GM12801 (cell line): ENCODE measurements around the gene FBXO31.

Experiments used
- TF ChIP-seq, protein P1 (sequence below): IDR thresholded peaks from one replicate; pipeline ENCODE4 v1.5.1; 2011; ENCODE audit warnings: control low read depth; ENCODE audit not compliant: insufficient read length; ENCODE audit errors: extremely low read depth

Gene FBXO31

DNA sequence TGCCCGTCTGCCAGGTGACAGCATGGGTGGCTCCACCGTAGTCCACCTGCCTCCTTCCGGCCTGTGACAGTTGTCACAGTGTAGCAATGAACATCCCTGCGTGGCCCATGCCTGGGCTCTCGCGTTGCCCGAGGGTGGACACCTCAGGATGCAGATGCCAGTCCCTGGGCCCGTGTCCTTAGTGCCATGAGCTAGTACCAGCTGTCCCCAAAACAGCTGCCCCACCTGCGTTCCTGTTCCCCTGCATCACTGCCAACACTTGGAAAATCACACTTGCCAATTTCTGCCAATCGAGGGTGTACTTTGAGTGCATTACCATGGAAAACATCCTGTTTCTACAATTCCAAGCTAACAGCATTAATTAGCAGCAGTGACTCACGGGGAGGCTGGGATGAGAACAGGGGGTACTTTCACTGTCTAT, 57.4 kb downstream of the FBXO31 start:
- TF ChIP-seq, protein P1, sequence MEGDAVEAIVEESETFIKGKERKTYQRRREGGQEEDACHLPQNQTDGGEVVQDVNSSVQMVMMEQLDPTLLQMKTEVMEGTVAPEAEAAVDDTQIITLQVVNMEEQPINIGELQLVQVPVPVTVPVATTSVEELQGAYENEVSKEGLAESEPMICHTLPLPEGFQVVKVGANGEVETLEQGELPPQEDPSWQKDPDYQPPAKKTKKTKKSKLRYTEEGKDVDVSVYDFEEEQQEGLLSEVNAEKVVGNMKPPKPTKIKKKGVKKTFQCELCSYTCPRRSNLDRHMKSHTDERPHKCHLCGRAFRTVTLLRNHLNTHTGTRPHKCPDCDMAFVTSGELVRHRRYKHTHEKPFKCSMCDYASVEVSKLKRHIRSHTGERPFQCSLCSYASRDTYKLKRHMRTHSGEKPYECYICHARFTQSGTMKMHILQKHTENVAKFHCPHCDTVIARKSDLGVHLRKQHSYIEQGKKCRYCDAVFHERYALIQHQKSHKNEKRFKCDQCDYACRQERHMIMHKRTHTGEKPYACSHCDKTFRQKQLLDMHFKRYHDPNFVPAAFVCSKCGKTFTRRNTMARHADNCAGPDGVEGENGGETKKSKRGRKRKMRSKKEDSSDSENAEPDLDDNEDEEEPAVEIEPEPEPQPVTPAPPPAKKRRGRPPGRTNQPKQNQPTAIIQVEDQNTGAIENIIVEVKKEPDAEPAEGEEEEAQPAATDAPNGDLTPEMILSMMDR: no peak

DNA sequence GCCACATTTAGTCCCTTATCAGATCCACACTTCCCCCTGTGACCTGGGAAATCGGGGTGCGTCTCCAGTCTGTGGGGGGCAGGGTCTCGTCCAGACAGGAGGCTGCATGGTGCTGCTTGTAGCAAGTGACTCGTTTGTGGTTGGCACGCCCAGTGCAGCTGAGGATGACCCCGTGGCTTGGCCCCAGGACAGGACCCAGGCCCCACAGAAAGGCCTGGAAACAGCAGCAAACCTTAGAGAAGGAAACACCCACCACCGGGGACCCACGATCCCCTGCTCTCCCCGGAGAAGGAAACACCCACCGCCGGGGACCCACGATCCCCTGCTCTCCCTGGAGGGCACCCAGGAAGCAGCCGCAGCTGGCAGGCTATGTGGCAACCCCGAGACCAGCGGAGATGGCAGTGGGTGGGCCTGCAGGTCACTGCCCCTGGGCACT, 58.1 kb downstream of the FBXO31 start:
- TF ChIP-seq, protein P1: no peak

DNA sequence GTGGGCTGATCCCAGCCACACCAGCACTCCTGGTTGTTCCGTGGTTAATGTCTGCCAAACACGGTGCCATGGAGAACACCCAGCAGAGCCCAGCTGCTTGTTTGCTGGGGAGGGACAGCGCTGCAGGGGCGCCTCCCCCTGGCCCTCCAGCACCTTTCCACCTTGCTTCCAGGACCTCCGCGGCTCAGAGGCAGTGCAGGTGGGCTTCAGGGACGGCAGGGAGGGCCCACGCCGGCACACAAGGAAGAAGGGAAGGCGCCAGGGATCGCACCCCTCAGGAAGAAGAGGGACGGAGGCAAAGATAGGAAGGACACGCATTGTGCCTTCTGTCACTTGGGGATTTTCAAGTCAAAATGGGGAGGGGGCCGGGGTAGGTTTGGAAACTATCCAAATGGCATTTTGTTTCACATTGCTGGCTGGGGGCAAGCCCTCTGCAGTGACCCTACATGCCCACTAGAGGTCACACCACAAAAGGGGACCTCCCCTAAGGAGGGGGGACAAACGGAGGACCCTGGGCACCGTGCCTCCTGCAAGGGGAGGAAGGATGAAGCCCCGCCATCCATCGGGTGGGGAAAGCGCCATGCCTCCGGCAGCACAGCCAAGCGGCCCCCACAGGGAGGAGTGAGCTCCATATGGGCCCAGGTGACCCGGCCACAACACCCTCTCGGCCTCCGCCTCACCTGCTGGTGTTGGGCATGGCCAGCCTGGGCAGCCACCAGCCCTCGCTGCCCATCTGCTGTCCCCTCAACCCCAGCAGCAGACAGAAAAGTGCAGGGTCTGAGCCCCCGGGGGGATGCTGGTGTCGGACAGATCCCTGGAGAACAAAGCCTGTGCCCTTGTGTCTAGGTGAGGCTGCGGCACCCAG, 58.9 kb downstream of the FBXO31 start:
- TF ChIP-seq, protein P1: no peak

DNA sequence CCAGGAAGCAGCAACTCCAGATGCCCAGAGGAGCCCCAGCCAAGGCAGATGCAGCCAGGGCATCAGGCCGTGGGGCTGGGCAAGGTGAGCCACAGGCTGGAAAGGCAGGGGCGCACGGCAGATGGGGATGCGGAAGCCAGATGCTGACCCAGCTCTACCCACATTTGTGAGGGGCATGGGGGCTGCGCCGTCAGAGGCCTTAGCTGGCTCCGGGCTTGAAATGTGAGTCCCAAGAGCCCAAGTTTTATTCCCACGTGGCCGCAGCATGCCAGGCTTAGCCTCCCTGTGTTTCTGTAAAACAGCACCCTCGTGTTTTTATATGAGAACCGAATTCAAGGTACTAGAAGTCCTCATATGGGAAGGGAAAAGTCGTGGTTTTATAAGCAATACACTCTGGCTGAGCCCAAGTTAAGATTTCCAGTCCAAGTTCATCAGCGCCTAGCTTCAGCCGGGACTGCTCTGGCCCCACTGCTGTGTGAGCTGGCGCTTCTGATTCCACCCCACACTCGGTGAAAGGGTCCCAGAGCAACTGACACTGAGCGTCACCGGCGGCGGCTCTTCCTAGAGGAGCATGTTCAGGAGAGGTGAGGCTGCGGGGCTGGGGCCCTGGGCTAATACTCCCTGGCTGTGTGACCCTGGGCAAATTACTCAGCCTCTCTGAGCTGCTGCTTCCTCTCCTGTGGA, 59.7 kb downstream of the FBXO31 start:
- TF ChIP-seq, protein P1: no peak

DNA sequence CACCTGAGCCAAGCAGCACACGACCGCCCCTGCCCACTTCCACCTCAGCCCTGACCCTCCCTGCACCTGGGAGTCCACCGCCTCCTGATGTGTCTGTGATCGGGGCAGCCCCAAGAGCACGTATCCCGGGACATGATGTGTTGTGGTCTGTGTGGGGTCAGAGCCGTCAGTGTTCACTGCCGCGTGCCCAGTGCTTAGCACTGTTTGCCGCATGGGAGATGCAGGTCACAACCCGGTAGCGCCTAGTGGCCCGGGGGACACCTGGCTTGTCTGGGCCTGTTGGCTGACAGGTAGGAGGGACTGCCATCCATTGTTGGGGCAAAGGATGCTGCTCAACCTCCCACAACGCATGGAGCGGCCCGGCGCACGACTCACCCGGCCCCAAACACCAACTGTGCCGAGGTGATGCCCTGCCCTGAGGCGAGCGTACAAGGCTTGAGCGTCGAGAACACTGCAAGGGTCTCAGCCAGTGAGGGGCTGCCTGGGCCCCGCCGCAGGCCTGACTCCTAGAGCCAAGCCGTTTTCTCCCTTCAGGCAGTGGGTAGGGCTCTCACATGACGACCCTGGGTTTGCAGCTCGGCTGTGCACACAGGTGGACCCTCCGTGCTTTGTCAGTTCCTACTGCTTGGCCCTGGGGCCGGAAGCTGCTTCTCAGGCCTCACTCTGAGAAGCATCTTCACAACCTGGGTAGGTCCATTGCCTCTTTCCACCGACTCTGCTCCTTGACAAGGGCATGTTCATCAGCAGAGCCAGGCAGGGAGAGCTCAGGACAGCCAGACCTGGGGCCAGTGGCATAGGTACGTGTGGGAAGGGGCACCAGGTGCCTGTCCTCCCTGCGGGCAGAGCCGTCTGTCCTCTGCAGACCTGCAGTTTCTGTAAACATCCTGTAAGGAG, 60.5 kb downstream of the FBXO31 start:
- TF ChIP-seq, protein P1: no peak

DNA sequence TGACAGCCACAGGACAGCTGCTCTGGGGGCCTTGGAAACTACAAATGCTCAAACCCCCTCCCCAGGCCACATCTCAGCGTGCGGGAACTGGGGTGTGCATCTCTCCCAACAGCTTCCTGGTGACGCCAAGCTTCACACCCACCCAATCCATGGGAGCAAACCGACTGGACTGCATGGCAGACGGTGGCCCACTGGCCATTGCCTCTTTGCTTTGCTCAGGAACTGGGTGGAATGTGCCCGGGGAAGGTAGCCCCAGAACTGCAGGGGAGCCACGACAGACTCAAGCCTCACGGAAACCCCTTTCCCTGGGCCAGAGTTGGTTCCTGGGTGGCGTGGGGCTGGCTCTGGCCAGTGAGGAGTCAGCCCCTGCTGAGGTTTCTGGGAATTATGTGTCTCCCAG, 61.2 kb downstream of the FBXO31 start:
- TF ChIP-seq, protein P1: no peak
